ENCODE measurements around the gene CSMD2. TPM values are rescaled to one million over a fixed set of nuclear protein-coding genes. Genes with fewer than 3 reads are reported as not detected.

Gene CSMD2
- total and polyA plus RNA-seq, 2 of the 4 experiments (the other 2 are of a cell fraction): under 0.01 to 0.36 TPM

DNA sequence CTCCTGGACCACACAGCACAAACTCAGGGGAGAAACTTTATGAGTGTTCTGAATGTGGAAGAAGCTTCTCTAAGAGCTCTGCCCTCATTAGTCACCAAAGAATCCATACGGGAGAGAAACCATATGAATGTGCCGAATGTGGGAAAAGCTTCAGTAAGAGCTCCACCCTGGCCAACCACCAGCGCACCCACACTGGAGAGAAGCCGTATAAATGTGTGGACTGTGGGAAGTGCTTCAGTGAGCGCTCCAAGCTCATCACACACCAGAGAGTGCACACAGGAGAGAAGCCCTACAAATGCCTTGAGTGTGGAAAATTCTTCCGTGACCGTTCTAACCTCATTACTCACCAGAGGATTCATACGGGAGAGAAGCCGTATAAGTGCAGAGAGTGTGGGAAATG, 670.1 kb downstream of the CSMD2 start:
- Histone ChIP-seq H3K4me3 (ENCODE audit: insufficient read depth, low read depth, low read length) (no peak overlapping the region), H3K4me1 (ENCODE audit: control insufficient read depth, insufficient read depth, low read length) (no peaks in the 10 kb centered on the region), H3K4ac (ENCODE audit: low read depth, low read length) (no peak overlapping the region), H4K8ac (ENCODE audit: low read depth in 2 of 2, low read length in 2 of 2) (no peak overlapping the region), H3K9ac (ENCODE audit: low read depth, low read length) (no peak overlapping the region), H3K79me1 (ENCODE audit: low read depth in 1 of 2, low read length in 2 of 2) (no peaks in the 10 kb centered on the region), H2AFZ (replicated peaks; ENCODE audit: low read length, poor library complexity) (no peak overlapping the region), H3K9me1 (ENCODE audit: insufficient read depth, low read length) (no peaks in the 10 kb centered on the region), H3K18ac (ENCODE audit: low read depth, low read length) (no peak overlapping the region), H3K4me2 (ENCODE audit: low read depth, low read length) (no peak overlapping the region), H3K56ac (ENCODE audit: extremely low read depth, insufficient read depth, low read length) (no peak overlapping the region), H2BK15ac (ENCODE audit: low read depth, low read length) (no peak overlapping the region), H3K14ac (replicated peaks; ENCODE audit: low read depth, low read length) (no peak overlapping the region), H4K91ac (ENCODE audit: insufficient read depth, low read depth, low read length) (no peak overlapping the region), H3K27me3 (ENCODE audit: control insufficient read depth, insufficient read depth, low read length) (no peaks in the 10 kb centered on the region), H2AK9ac (replicated peaks; ENCODE audit: low read depth, low read length, poor library complexity) (no peak overlapping the region), H3K23ac (ENCODE audit: low read depth, low read length) (no peak overlapping the region), H4K5ac (ENCODE audit: low read depth, low read length) (no peak overlapping the region), H2BK5ac (ENCODE audit: low read depth, low read length, poor library complexity, severe bottlenecking) (no peak overlapping the region), H2AK5ac (ENCODE audit: low read depth, low read length) (no peak overlapping the region), H2BK120ac (ENCODE audit: low read depth, low read length) (no peak overlapping the region), H2BK20ac (ENCODE audit: low read depth, low read length) (no peak overlapping the region), H3K9me3 (ENCODE audit: control insufficient read depth, insufficient read depth, low read length) (peaks cover 50% of the 10 kb centered on the region), H3K27ac (ENCODE audit: insufficient read depth, low read length) (no peak overlapping the region), H4K20me1 (ENCODE audit: insufficient read depth, low read length) (no peaks in the 10 kb centered on the region), H3K36me3 (ENCODE audit: control insufficient read depth, insufficient read depth, low read length) (peaks cover 49% of the 10 kb centered on the region)
- ATAC-seq (ENCODE audit: low read depth): no peak
- intact Hi-C loops (cut with micrococcal nuclease): no loop called here
- no CpG with 5 or more reads among the region's 9 CpGs for WGBS, 2 experiments (ENCODE audit: extremely low coverage in 2 of 2, insufficient read length in 1 of 2)
- in situ Hi-C loops (cut with MboI; ENCODE audit: low sequenced_read_pairs): no loop called here
- dilution Hi-C loops (cut with HindIII; ENCODE audit: low sequenced_read_pairs, unreplicated experiment): no loop called here
- ChIA-PET POLR2A (ENCODE audit: unreplicated experiment) (no interaction called here), CTCF (interaction anchor here (0.7 kb wide), 1 partner anchor 10 kb away, joined by 4 read pairs; no protein-coding TSS in a partner anchor)
- TF ChIP-seq, protein P1, sequence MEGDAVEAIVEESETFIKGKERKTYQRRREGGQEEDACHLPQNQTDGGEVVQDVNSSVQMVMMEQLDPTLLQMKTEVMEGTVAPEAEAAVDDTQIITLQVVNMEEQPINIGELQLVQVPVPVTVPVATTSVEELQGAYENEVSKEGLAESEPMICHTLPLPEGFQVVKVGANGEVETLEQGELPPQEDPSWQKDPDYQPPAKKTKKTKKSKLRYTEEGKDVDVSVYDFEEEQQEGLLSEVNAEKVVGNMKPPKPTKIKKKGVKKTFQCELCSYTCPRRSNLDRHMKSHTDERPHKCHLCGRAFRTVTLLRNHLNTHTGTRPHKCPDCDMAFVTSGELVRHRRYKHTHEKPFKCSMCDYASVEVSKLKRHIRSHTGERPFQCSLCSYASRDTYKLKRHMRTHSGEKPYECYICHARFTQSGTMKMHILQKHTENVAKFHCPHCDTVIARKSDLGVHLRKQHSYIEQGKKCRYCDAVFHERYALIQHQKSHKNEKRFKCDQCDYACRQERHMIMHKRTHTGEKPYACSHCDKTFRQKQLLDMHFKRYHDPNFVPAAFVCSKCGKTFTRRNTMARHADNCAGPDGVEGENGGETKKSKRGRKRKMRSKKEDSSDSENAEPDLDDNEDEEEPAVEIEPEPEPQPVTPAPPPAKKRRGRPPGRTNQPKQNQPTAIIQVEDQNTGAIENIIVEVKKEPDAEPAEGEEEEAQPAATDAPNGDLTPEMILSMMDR (conservative IDR thresholded peaks at IDR 0.05; ENCODE audit: low read depth, low read length): no peak
- no peak for TF ChIP-seq CHD1 (IDR thresholded peaks at IDR 0.05; ENCODE audit: low read depth, low read length)
- no peak for DNase-seq
- BruUV-seq (replicated peaks): no TSS peak
